CD4-positive, alpha-beta T cell treated with Interferon gamma for 1 hour (primary cell): ENCODE measurements around the gene DSCAM.

Experiments used
- DNase-seq: peaks from one replicate; pipeline ENCODE4 v3.0.0-alpha.2; 2020

The DSCAM gene

GRCh38 chr21:40152476-40152875 lies 694.5 kb downstream of the DSCAM start:
- DNase-seq = no peak

GRCh38 chr21:40151611-40152010 lies 695.3 kb downstream of the DSCAM start:
- DNase-seq = no peak

GRCh38 chr21:40146216-40146837 lies 700.6 kb downstream of the DSCAM start:
- DNase-seq = no peak

- no peak for DNase-seq
Measured at GRCh38 chr21:40143822-40144525, 703.0 kb downstream of the DSCAM start.

DNA sequence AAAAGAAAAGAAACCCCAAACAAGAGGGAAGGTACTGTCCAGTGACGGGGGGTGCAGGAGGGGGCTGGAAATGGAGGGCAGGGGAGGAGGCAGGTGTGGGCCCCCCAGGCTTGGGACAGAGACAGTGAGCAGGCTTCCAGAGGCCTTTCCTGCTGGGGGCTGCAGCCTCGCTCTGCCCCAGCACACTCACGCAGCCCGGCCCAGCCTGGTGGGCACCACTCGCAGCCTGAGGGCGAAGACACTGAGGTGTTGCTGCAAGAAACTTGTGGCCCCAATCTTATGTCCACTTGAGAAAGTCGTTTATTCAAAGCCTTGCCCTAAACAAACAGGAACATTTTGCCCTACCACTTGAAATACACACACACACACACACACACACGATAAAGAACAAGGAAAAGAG lies 705.3 kb downstream of the DSCAM start:
- DNase-seq = no peak

DNA sequence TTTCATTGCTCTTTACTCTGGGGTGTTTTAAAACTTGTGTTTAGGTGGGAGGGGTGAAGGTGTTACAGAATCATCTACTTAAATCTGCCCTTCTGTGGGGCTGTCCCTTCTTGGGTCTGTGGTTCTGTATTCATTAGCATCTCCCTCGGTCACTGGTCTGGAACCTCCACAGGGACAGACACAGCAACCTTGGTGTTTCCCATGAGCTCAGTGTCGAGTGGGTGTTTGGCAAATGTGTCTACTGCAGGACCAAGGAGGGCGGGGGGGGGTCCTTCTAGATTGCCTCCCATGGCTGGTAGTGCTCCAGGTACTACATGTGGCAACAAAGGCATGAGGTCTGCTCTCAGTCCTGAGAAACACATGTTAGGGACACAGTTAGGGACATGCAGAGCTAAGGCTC lies 706.3 kb downstream of the DSCAM start:
- DNase-seq = no peak

- no peak for DNase-seq
Measured at GRCh38 chr21:40139636-40140035, 707.3 kb downstream of the DSCAM start.

DNA sequence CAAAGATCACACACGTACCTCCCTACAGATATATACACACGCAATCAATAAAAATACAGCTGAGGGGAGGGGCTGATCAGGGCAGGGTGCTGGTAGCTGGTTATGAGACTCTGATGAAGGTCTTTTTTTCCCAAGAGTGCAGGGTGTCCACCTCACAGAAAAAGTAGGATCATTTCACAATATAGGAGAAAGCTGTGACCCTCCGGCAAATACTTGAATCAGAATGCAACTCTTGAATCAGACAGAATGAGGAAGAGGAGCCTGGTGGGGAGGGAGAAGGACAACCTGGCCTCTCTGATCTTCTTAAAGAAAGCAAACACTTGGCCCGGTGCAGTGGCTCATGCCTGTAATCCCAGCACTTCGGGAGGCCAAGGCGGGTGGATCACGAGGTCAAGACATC lies 710.4 kb downstream of the DSCAM start:
- DNase-seq = no peak

GRCh38 chr21:40134731-40135492 lies 712.0 kb downstream of the DSCAM start:
- DNase-seq = no peak

GRCh38 chr21:40130476-40130875 lies 716.5 kb downstream of the DSCAM start:
- DNase-seq = no peak

GRCh38 chr21:40129809-40130208 lies 717.1 kb downstream of the DSCAM start:
- DNase-seq = no peak

GRCh38 chr21:40128891-40129290 lies 718.1 kb downstream of the DSCAM start:
- no peak for DNase-seq

DNA sequence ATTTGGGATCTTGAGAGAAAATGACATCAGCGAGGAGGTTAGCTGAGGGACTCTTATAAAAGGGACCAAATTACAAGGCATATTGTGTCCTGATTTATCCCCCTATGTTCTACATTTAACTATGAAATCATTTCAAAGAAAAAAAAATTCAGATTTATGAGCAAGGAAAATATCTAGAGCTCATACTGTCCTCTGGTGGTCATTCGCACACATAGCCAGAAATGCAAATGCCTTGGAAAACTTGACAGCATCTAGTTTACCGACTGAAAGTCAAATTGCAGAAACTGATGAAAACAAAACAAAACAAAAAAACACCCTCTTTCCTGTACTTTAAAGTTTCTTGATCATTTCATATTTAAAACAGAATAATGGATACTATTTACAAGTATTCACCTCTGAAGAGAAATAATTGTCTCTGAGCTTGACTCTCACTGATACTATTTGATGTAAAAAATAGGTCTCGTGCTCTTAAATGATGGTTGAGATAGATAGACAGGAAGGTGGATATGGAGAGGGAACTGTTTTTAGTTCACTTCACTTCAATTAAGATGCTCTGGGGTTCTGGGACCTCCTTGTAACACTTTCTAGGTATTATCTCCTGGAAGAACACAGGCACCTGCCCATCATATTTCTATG lies 725.9 kb downstream of the DSCAM start:
- DNase-seq = no peak

DNA sequence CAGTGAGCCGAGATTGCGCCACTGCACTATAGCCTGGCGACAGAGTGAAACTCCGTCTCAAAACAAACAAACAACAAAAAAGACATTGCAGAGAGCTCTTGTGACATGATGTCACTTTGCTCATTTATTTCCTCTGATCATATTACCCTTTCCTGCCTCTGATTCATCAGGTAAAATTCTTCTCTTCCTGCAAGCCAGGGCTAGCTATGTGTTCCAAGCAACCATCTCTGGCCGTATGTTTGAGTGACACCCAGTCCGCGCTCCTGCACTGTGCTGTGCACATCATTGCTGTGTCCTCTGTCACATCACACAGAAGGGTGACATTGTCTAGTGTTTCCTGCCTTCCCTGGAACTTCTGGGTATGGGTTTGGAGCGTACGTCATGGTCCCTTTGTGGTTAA lies 728.4 kb downstream of the DSCAM start:
- DNase-seq = no peak

GRCh38 chr21:40117236-40117635 lies 729.7 kb downstream of the DSCAM start:
- DNase-seq = no peak

DNA sequence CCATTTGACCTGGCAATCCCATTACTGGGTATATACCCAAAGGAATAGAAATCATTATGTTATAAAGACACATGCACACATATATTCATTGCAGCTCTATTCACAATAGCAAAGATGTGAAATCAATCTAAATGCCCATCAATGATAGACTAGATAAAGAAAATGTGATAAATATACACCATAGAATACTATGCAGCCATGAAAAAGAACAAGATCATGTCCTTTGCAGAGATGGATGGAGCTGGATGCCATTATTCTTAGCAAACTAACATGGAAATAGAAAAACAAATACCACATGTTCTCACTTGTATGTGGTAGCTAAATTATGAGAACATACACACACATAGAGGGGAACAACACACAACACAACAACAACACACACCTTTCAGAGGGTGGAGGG lies 731.2 kb downstream of the DSCAM start:
- no peak for DNase-seq

DNA sequence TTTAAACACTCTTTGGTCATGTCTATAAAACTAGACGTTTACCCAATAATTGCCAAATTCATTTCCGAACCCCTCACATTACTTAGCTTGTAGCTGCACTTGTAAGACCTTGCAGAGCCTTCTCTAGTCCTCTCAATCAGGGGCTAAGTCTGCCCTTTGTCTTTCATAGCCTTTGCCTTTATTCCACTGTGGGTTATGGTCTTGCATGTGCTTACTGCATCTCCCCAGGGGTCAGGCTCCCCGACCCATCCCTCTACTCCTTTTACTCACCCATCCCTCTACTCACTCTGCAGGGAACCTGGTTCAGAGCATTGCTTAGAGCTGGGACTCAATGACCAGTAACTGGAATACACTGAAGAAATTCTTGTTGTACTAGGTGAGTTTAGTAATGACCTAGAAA lies 744.3 kb downstream of the DSCAM start:
- DNase-seq = no peak

DNA sequence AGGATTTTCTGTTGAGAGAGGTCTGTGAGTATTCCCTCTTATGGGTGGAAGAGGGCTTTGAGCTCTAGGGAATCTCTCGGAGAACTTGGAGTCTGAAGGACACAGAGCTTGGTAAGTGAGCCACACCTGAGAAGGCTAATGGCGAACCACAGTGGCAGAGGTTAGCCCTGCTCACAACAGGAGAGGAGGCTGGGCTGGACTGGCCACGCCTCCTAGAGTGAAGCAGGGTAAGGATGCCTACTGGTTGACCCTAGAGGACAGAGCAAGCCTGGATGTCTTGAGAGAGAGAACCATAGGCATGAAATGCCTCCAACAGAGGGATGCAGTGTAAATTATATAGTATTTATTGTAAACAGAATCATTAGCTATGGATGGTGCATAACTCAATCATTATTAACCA lies 747.1 kb downstream of the DSCAM start:
- DNase-seq = no peak

- no peak for DNase-seq
Measured at GRCh38 chr21:40095477-40095876, 751.5 kb downstream of the DSCAM start.

DNA sequence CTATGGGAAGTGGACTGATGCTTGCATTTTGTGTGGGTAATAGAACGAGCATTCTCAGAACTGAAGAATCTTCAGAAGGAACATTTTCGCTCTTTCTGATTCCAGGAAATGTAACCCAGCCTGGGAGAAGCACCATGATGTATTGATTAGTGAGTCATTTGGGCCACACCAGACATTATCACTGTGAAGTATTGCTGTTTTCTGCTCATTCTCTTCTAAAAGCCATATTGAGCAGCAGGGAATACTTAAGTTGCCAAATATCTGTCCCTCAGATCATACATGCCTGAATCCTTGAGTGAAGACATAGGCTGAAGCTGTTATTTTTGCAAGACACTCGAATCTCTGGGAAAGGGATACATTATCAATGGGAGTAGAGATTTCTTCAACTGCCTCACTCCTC lies 766.6 kb downstream of the DSCAM start:
- no peak for DNase-seq

GRCh38 chr21:40074710-40075109 lies 772.2 kb downstream of the DSCAM start:
- DNase-seq = no peak

DNA sequence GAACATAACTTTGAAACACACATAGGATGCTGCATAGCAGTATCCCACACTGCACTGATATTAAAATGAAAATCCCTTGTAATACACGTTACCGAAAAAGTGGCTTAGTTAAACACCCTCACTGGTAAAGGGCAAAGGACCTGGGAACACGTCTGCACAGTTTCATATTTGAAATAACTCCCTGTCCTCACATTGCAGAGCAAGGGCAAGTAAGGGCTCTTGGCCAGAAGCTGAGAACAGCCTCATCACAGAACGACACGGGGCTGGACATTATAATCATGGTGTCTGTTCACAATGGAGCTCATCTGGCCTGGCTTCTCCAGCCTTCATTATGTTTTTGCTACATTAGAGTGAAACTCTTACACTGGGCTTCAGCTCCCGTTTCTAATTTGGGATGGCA lies 772.8 kb downstream of the DSCAM start:
- no peak for DNase-seq

GRCh38 chr21:40073642-40074041 lies 773.3 kb downstream of the DSCAM start:
- DNase-seq = no peak

- no peak for DNase-seq
Measured at GRCh38 chr21:40070871-40071270, 776.1 kb downstream of the DSCAM start.
